ENCODE measurements around the gene CAMSAP1. TPM values are rescaled to one million over a fixed set of nuclear protein-coding genes. Genes with fewer than 3 reads are reported as not detected.
A peak's percentile ranks its signal among the peaks of the same experiment; 100 is the strongest.

Gene CAMSAP1
- total RNA-seq, 1 donor from 2014 or later = 34.8 TPM

DNA sequence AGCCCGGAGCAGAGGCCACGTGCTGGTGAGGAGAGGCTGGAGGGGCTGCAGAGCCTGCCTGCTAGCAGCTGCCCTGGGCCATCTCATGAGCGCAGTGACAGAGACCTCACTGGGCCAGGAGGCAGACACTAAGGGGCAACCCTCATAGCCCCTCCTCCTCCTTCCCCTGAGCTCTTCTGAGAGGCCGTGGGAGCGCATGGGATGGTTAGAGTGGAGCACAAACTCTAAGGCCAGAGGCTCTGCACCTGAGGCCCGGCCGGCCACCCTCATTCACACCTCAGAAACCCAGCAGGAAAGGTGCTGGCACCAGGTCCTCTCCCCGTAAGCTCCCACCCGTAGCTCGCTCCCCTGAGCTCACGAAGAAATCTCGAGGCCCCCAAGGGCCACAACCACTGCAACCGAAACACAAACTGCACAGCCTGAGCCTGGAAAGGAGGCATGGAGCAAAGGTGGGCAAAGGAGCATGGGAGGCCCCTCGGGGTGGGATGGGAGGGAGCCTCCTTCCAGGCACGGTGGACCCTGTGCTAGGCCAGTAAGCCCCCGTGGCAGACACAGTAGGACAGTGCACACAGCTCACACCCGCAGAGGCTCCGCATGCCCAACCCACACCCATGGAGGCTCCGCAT, 17.7 kb downstream of the CAMSAP1 start:
- Histone ChIP-seq H3K4me3 (ENCODE audit: insufficient read depth, low read depth, low read length) (no peak overlapping the region), H3K4me2 (ENCODE audit: low read length) (no peak overlapping the region), H2AFZ (ENCODE audit: low read depth, low read length) (no peak overlapping the region), H3K36me3 (ENCODE audit: insufficient read depth, low read length) (no peaks in the 10 kb centered on the region), H3K9me3 (ENCODE audit: insufficient read depth, low read depth, low read length) (no peaks in the 10 kb centered on the region), H3K27me3 (ENCODE audit: insufficient read depth, low read length) (no peaks in the 10 kb centered on the region), H3K9ac (ENCODE audit: low read length) (no peak overlapping the region), H3K27ac (ENCODE audit: low read depth, low read length) (no peak overlapping the region), H3K4me1 (ENCODE audit: insufficient read depth, low read length) (peaks cover 35% of the 10 kb centered on the region), H4K20me1 (ENCODE audit: insufficient read depth, low read length) (peaks cover 99% of the 10 kb centered on the region), H3K79me2 (ENCODE audit: insufficient read depth, low read length) (peaks cover 99% of the 10 kb centered on the region)
- TF ChIP-seq, protein P1, sequence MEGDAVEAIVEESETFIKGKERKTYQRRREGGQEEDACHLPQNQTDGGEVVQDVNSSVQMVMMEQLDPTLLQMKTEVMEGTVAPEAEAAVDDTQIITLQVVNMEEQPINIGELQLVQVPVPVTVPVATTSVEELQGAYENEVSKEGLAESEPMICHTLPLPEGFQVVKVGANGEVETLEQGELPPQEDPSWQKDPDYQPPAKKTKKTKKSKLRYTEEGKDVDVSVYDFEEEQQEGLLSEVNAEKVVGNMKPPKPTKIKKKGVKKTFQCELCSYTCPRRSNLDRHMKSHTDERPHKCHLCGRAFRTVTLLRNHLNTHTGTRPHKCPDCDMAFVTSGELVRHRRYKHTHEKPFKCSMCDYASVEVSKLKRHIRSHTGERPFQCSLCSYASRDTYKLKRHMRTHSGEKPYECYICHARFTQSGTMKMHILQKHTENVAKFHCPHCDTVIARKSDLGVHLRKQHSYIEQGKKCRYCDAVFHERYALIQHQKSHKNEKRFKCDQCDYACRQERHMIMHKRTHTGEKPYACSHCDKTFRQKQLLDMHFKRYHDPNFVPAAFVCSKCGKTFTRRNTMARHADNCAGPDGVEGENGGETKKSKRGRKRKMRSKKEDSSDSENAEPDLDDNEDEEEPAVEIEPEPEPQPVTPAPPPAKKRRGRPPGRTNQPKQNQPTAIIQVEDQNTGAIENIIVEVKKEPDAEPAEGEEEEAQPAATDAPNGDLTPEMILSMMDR (IDR thresholded peaks at IDR 0.05; ENCODE audit: insufficient read depth, low read depth, low read length) = no peak
- no peak for TF ChIP-seq EZH2 (IDR thresholded peaks at IDR 0.05; ENCODE audit: insufficient read depth, low read length)
- Mint-ChIP-seq H3K9me3 (ENCODE audit: unreplicated experiment) (peaks cover 2% of the 10 kb centered on the region), H3K36me3 (ENCODE audit: low read depth, unreplicated experiment) (peaks cover 11% of the 10 kb centered on the region), H3K27ac (ENCODE audit: unreplicated experiment) (no peak overlapping the region), H3K27me3 (ENCODE audit: low read depth, unreplicated experiment) (no peaks in the 10 kb centered on the region), H3K4me1 (ENCODE audit: low read depth, unreplicated experiment) (peaks cover 42% of the 10 kb centered on the region), H3K4me3 (ENCODE audit: unreplicated experiment) (no peak overlapping the region)
- FAIRE-seq (no peak), DNase-seq (ENCODE audit: low read depth) (no peak)

DNA sequence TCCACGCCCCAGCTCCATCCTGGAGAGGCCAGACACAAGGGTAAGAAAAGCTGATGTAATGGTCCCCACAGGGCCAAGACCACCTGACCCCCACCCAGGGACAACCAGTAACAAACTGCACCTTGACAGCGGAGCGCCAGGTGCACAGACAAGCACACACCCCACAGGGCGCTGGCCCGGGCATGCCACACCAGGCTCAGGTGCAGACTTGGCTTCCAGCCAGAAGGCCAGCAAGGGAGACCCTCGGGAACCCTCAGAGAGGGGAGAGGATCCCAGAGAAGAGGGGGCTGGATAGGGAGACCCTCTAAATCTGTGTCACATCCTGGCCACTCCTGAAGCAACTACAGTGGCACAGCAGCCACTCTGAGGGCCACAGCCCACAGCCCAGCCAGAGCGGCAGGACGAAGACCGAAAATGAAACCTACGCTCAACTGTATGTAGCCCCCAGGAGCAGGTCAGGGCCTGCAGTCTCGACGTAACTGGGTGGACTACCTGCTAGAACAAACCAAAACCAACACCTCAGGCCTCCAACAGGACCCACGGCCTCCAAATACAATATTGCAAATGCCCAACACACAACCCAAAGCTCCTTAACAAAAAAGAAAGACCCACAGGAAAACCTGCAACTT, 18.5 kb downstream of the CAMSAP1 start:
- peaks cover 99% of the 10 kb centered on the region for H4K20me1 ChIP-seq (ENCODE audit: insufficient read depth, low read length)
- DNase-seq (ENCODE audit: low read depth) = no peak

More for the DNA sequence above, 18.5 kb downstream of the CAMSAP1 start:
- Mint-ChIP-seq H3K36me3 (ENCODE audit: low read depth, unreplicated experiment) (peaks cover 11% of the 10 kb centered on the region), H3K27me3 (ENCODE audit: low read depth, unreplicated experiment) (no peaks in the 10 kb centered on the region), H3K27ac (ENCODE audit: unreplicated experiment) (peak overlapping the region; percentile 70), H3K4me1 (ENCODE audit: low read depth, unreplicated experiment) (peaks cover 49% of the 10 kb centered on the region), H3K9me3 (ENCODE audit: unreplicated experiment) (peaks cover 2% of the 10 kb centered on the region), H3K4me3 (ENCODE audit: unreplicated experiment) (peak overlapping the region; percentile 15)
- Histone ChIP-seq H3K9me3 (ENCODE audit: insufficient read depth, low read depth, low read length) (no peaks in the 10 kb centered on the region), H3K4me3 (ENCODE audit: insufficient read depth, low read depth, low read length) (no peak overlapping the region), H3K4me2 (ENCODE audit: low read length) (no peak overlapping the region), H3K36me3 (ENCODE audit: insufficient read depth, low read length) (no peaks in the 10 kb centered on the region), H3K9ac (ENCODE audit: low read length) (no peak overlapping the region), H3K4me1 (ENCODE audit: insufficient read depth, low read length) (peaks cover 43% of the 10 kb centered on the region), H3K27ac (ENCODE audit: low read depth, low read length) (no peak overlapping the region), H3K79me2 (ENCODE audit: insufficient read depth, low read length) (peaks cover 99% of the 10 kb centered on the region), H2AFZ (ENCODE audit: low read depth, low read length) (no peak overlapping the region), H3K27me3 (ENCODE audit: insufficient read depth, low read length) (no peaks in the 10 kb centered on the region)
- no peak for FAIRE-seq
- TF ChIP-seq, protein P1 (IDR thresholded peaks at IDR 0.05; ENCODE audit: insufficient read depth, low read depth, low read length) = no peak
- TF ChIP-seq EZH2 (IDR thresholded peaks at IDR 0.05; ENCODE audit: insufficient read depth, low read length) = no peak
